BJ (cell line): ENCODE data around the gene XYLB. TPM values are rescaled to one million over a fixed set of nuclear protein-coding genes. Genes with fewer than 3 reads are reported as not detected.

Experiments
- CTCF ChIA-PET: fragments of 350-600 bp; formaldehyde crosslinking; extraction: SDS; loops from one replicate; lab custom pipeline; 2021; ENCODE audit warnings: antibody characterized with exemption, inconsistent platforms; lab: Yijun Ruan, JAX
- POLR2A ChIA-PET: fragments of 300-600 bp; sonication (Branson Sonifier 250); formaldehyde crosslinking; extraction: SDS; loops from one replicate; lab custom pipeline; 2021; ENCODE audit warnings: antibody characterized with exemption; lab: Charles Lee
- DNase-seq: peaks from one replicate; pipeline ENCODE4 v3.0.0-alpha.2; 2011; ENCODE audit warnings: low read depth
- H3K27me3 ChIP-seq: 2 replicates; pipeline ENCODE4 v1.6.0; 2011; ENCODE audit warnings: low read length; ENCODE audit not compliant: control insufficient read depth, insufficient read depth
- H3K36me3 ChIP-seq: 2 replicates; pipeline ENCODE4 v1.5.1; 2011; ENCODE audit warnings: low read length; ENCODE audit not compliant: control insufficient read depth, insufficient read depth
- H3K4me3 ChIP-seq: 2 replicates; pipeline ENCODE4 v1.5.1; 2011; ENCODE audit warnings: low read depth, mild to moderate bottlenecking, control low read depth, low read length
- CTCF ChIP-seq: IDR thresholded peaks from 2 replicates; pipeline ENCODE4 v1.5.1; 2011; ENCODE audit warnings: low read depth, mild to moderate bottlenecking, control low read depth, inconsistent platforms, low read length, moderate library complexity; ENCODE audit not compliant: insufficient read depth
- polyA plus RNA-seq: library from polyadenylated mRNA; depleted of rRNA; stranded (reverse); fragments of >200 nt; gene quantifications from 2 replicates; pipeline ENCODE4 v1.2.3, GENCODE V29; 2011

The XYLB gene
- polyA plus RNA-seq, 1 experiment = 3.0 TPM

GRCh38 chr3:38379201-38379770 lies 32.7 kb downstream of the XYLB start:
- ChIA-PET POLR2A (no interaction called here), CTCF (interaction anchor here (0.9 to 1.3 kb wide), 2 partner anchors 34 to 101 kb away, joined by 5 read pairs; no protein-coding TSS in a partner anchor)
- DNase-seq = no peak
- TF ChIP-seq CTCF = no peak
- H3K4me3 ChIP-seq = no peak overlapping the region
- peaks cover 3% of the 10 kb centered on the region for H3K36me3 ChIP-seq
- no peaks in the 10 kb centered on the region for H3K27me3 ChIP-seq

DNA sequence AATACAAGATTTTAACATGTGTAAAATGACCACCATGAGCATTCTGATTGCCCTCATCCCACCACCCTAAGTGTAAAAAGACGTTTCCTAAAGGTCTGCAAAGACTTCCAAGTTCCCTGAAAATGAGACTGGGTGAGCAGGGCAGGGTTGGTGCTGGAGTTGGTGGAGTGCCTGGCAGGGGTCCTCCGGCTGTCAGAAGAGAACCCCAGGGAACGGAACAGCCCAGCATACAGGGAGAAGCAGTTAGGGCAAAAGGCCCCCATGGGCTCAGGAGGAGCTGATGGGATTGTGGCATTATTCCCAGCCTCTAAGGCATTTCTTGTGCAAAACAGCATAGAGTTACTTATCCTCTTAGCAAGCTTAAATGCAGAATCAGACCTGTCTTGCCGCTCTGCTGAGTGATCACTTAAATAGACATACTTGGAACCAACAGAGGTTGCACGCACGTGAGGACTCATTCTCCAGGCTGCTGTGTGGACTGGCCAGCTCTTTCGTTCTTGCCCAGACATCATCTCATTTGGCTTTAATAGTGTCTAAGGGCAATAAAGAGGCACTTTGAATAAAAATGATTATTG lies 36.0 kb downstream of the XYLB start:
- POLR2A ChIA-PET = no interaction called here
- TF ChIP-seq CTCF = no peak
- no peaks in the 10 kb centered on the region; the same call in 1 of the 2 replicates for H3K36me3 ChIP-seq
- DNase-seq = no peak
- CTCF ChIA-PET = interaction anchor here (0.8 kb wide), 1 partner anchor 36 kb away, joined by 4 read pairs; the partner anchor contains the start of gene XYLB
- H3K4me3 ChIP-seq = no peak overlapping the region
- no peaks in the 10 kb centered on the region for H3K27me3 ChIP-seq

DNA sequence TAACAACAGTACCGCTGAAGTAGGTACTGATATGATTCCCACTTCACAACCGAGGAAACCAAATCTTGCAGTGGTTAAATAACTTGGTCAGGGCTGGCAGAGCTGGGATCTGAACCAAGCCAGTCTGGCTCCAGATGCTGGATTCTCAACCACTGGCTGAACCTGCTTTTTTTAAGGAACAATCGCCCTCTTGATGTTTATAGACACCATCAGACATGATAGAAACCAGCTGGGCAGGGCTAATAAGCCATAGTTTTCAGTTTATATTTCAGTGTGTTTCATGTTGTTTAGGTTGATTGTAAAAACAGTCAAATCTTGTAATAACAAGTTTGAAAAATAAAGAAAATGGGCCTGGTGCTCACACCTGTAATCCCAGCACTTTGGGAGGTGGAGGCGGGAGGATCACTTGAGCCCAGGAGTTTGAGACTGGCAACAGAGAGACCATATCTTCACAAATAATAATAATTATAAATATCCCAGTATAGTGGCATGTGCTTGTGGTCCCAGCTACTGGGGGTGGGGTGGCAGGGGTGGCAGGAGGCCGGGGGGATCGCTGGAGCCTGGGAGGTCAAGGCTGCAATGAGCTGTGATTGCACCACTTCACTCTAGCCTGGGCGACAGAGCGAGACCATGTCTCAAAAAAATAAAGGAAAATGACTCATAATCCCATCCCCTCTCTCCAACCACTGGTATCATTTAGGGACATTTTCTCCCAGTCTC lies 36.7 kb downstream of the XYLB start:
- H3K36me3 ChIP-seq = no peaks in the 10 kb centered on the region; the same call in 1 of the 2 replicates
- no peak for DNase-seq
- H3K4me3 ChIP-seq = no peak overlapping the region
- no peaks in the 10 kb centered on the region for H3K27me3 ChIP-seq
- TF ChIP-seq CTCF = no peak
- POLR2A ChIA-PET = no interaction called here
- CTCF ChIA-PET = interaction anchor here (0.8 kb wide), 1 partner anchor 37 kb away, joined by 4 read pairs; the partner anchor contains the start of gene XYLB

GRCh38 chr3:38386992-38387750 lies 40.6 kb downstream of the XYLB start:
- no peak for TF ChIP-seq CTCF
- H3K4me3 ChIP-seq = no peak overlapping the region
- no peak for DNase-seq
- CTCF ChIA-PET = no interaction called here
- POLR2A ChIA-PET = no interaction called here
- no peaks in the 10 kb centered on the region for H3K27me3 ChIP-seq
- H3K36me3 ChIP-seq = no peaks in the 10 kb centered on the region; the same call in 1 of the 2 replicates

GRCh38 chr3:38387862-38388261 lies 41.3 kb downstream of the XYLB start:
- POLR2A ChIA-PET = no interaction called here
- Histone ChIP-seq H3K27me3 (no peaks in the 10 kb centered on the region), H3K4me3 (no peak overlapping the region), H3K36me3 (no peaks in the 10 kb centered on the region)
- DNase-seq = no peak
- TF ChIP-seq CTCF = no peak
- CTCF ChIA-PET = no interaction called here
